GM12865 (cell line): ENCODE data around the gene USH2A.

ENCODE experiments used
- DNase-seq: peaks from one replicate; pipeline ENCODE4 v3.0.0; 2010; ENCODE audit warnings: low read depth
- H3K4me3 ChIP-seq: 2 replicates; pipeline ENCODE4 v1.5.1; 2011; ENCODE audit warnings: mild to moderate bottlenecking, low read depth, low read length, control low read depth
- CTCF ChIP-seq: IDR thresholded peaks from 2 replicates; pipeline ENCODE4 v1.5.1; 2011; ENCODE audit warnings: low read length, control low read depth, low read depth, inconsistent platforms; ENCODE audit not compliant: insufficient read depth; ENCODE audit errors: missing control alignments

The USH2A gene

DNA sequence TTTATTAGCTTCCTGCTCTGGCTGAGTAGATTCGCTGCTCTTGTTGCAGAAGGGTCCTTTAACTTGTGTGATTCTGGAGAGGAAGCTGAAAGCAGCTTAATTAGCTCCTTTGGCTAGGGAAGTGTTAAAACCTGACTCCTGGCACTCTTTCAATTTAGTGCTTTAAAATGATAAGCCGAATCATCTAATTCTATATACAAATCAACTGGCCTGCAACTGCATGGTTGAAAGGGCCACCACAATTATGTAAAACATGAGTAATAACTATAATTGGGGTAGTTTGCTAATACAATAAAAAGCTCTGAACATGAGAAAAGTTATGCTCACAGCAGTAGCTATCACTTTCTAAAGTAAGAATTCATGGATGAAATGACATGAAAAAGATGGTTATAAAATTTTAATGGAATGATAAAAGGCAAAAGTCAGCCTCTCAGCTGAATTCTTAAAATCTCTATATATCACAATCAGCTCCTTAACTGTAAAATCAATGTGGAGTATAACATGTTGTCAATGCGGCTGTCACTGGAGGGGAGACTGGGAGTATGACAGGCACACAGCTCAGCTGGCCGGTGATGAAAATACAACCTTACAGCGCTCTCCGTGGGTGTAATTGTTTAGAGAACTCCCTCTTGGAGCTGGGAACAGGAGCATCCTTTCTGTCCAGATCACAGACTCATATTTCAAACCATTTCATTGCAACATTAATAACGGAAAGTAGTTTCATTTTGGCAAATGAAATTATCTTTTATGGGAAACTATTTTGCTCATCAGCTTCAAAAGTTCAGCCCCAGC is 531.8 kb downstream of the USH2A start:
- no peak overlapping the region for H3K4me3 ChIP-seq

DNA sequence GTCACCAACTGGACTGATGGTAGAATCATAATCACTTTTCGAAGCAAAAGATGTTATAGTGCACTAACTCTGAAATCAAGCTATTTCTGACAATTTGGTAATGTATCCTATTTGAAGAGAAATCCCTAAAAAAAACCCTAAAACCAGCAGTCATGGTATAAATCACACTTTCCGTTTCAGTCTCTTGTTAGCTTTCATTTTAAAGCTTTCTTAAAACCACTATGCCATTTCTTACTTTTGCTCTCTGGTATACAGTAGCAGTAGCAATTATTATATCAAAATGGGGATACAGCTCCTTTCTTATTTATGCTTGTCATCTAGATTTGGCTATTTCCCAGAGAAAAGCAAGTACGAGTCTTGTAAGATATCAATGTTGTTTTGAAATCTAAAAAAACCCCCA is 532.8 kb downstream of the USH2A start:
- H3K4me3 ChIP-seq: peak overlapping the region; percentile 32; the same call in 1 of the 2 replicates
- DNase-seq: peak; percentile 24
- TF ChIP-seq CTCF: no peak

More for the DNA sequence above, 531.8 kb downstream of the USH2A start:
- DNase-seq: peak; percentile 8
- no peak for TF ChIP-seq CTCF

DNA sequence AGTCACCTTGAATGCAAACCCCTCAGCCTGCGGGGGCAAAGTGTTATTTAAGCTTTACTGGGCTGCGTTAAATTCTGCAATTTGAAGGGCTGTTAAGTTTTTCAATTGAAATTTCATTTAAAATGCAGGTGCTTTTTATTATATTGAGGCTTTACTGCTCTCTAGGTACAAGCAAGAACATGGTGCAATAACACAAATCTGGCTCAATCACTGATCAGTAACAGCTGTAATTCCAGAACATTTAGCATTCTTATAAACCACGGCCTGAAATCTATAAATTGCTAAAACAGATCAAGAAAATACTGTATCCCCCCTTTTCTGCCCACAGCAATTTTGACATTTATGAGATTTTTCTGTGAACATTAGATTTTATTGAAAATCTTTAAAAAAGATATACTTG is 533.4 kb downstream of the USH2A start:
- no peak for TF ChIP-seq CTCF
- DNase-seq: no peak
- no peak overlapping the region for H3K4me3 ChIP-seq

- DNase-seq: peak; percentile 19
- peak; percentile 10 for TF ChIP-seq CTCF
Measured at GRCh38 chr1:215888159-215888558, 535.1 kb downstream of the USH2A start.

GRCh38 chr1:215887627-215888026 is 535.6 kb downstream of the USH2A start:
- TF ChIP-seq CTCF: no peak
- DNase-seq: no peak

More at GRCh38 chr1:215888159-215888558, 535.1 kb downstream of the USH2A start:
- no peak overlapping the region for H3K4me3 ChIP-seq

DNA sequence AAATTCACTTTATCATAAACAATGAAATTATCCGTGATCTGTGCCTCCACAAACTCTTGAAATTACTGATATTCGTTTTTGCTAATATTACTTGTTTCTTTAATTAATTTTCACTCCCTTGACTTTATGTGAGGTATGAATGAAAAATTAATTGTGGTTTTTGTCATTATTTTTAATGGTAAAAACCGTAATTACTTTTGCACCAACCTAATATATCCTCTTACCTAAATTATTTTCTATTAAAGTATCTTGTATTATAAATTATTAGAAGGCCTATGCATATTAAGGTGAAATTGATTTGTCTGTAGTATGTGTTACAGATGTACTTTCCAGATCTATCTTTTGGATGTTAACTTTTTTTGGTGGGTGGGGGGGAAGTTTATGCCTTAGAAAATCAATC is 540.2 kb downstream of the USH2A start:
- no peak for DNase-seq
- no peak overlapping the region for H3K4me3 ChIP-seq
- no peak for TF ChIP-seq CTCF

More at GRCh38 chr1:215887627-215888026, 535.6 kb downstream of the USH2A start:
- H3K4me3 ChIP-seq: no peak overlapping the region

GRCh38 chr1:215878843-215879242 is 544.4 kb downstream of the USH2A start:
- H3K4me3 ChIP-seq: no peak overlapping the region
- TF ChIP-seq CTCF: no peak
- peak; percentile 68 for DNase-seq
